Activated CD4-positive, alpha-beta T cell treated with anti-CD3 and anti-CD28 coated beads for 36 hours (primary cell): ENCODE results near the gene KLHL26. TPM values are rescaled to one million over a fixed set of nuclear protein-coding genes. Genes with fewer than 3 reads are reported as not detected.
A peak's percentile ranks its signal among the peaks of the same experiment; 100 is the strongest.

Source experiments
- ATAC-seq: fragments of 200-7000 bp; cut with Tn5 transposase; one replicate; pipeline ENCODE4 v1.10.0; 2021; ENCODE audit warnings: mild to moderate bottlenecking, moderate library complexity
- CTCF ChIA-PET: fragments of 350-600 bp; sonication (Branson Sonifier 250); formaldehyde crosslinking; loops from one replicate; lab custom pipeline; 2021; ENCODE audit warnings: antibody characterized with exemption; lab: Charles Lee
- POLR2A ChIA-PET: fragments of 350-600 bp; sonication (Branson Sonifier 250); formaldehyde crosslinking; loops from one replicate; lab custom pipeline; 2021; ENCODE audit warnings: antibody characterized with exemption, inconsistent platforms; lab: Charles Lee
- DNase-seq: peaks from one replicate; pipeline ENCODE4 v3.0.0-alpha.2; 2020
- H3K27ac Mint-ChIP-seq: one replicate; pipeline ENCODE4 v1.8.0; 2021; ENCODE audit warnings: mixed read lengths
- H3K27me3 Mint-ChIP-seq: one replicate; pipeline ENCODE4 v1.8.0; 2021; ENCODE audit warnings: mixed read lengths
- H3K36me3 Mint-ChIP-seq: one replicate; pipeline ENCODE4 v1.8.0; 2021; ENCODE audit warnings: low read depth, mixed read lengths
- H3K4me1 Mint-ChIP-seq: one replicate; pipeline ENCODE4 v1.8.0; 2021; ENCODE audit warnings: mixed read lengths
- H3K4me3 Mint-ChIP-seq: one replicate; pipeline ENCODE4 v1.8.0; 2021; ENCODE audit warnings: mild to moderate bottlenecking, moderate library complexity, mixed read lengths
- H3K9me3 Mint-ChIP-seq: one replicate; pipeline ENCODE4 v1.8.0; 2021; ENCODE audit warnings: low read depth, mixed read lengths
- intact Hi-C, 2 experiments: fragments of 100-400 bp; cut with DNase I in 1 of 2; cut with micrococcal nuclease in 1 of 2; formaldehyde crosslinking; loops; one replicate each; pipeline versions ENCODE4 v1.14.2 to v1.15.1; 2022 to 2024; cut with DNase I, micrococcal nuclease
- total RNA-seq, 2 experiments: library from RNA; stranded (reverse); gene quantifications; one replicate each; pipeline ENCODE4 v1.2.3, GENCODE V29; 2021

KLHL26 gene
- total RNA-seq, 2 experiments from 2014 or later = 9.9 to 11.9 TPM

GRCh38 chr19:18609717-18610051 is 27.1 kb upstream of the KLHL26 start:
- intact Hi-C loops = no loop called here
- no peak for ATAC-seq

GRCh38 chr19:18610245-18610555 is 26.6 kb upstream of the KLHL26 start:
- Mint-ChIP-seq H3K9me3 (no peaks in the 10 kb centered on the region), H3K4me3 (no peak overlapping the region), H3K4me1 (peaks cover 22% of the 10 kb centered on the region), H3K27me3 (peaks cover 62% of the 10 kb centered on the region), H3K36me3 (no peaks in the 10 kb centered on the region), H3K27ac (no peak overlapping the region)
- ChIA-PET CTCF (no interaction called here), POLR2A (no interaction called here)
- intact Hi-C loops = no loop called here
- DNase-seq (no peak), ATAC-seq (no peak)

More at GRCh38 chr19:18609717-18610051, 27.1 kb upstream of the KLHL26 start:
- H3K36me3 Mint-ChIP-seq = no peaks in the 10 kb centered on the region
- H3K4me3 Mint-ChIP-seq = no peak overlapping the region
- CTCF ChIA-PET = no interaction called here
- no peaks in the 10 kb centered on the region for H3K9me3 Mint-ChIP-seq
- peaks cover 63% of the 10 kb centered on the region for H3K27me3 Mint-ChIP-seq
- no peak for DNase-seq
- H3K4me1 Mint-ChIP-seq = peaks cover 22% of the 10 kb centered on the region
- POLR2A ChIA-PET = no interaction called here
- no peak overlapping the region for H3K27ac Mint-ChIP-seq

DNA sequence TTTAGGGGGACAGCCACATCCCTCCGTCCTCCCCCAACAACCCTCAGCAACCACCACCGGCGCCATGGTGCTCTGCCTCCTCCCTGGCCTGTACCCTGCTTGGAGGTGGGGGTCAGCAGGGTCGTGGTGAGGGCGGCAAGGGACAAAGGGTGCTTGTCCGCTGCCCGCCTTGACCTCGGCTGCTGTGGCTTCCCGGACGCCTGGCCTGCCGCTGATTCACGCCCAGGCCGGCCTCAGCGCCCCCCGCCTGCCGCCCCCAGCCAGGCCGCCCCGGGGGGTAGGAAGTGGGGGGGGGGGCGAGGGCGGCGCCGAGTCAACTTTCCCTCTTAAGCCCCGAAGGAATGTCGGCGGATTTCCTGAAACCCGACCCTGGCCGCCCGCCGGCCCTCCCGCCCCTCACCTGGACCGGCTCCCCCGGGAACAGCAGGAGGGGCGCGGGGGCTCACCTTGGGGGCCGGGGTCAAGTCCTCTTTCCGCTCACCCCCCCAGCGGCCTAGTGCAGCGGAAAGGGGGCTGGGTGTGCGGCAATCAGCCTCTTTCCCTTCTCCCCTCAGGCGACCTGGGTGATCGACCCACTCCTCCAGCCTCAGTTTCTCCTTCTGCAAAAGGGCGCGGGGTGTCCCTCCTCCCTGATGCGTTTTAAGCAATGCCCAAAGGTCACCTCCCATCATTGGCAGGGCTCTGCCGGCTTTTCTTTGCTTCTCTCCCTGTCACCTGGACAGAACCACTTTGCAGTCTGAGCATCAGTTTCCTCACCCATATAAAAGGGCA is 26.1 kb upstream of the KLHL26 start:
- H3K4me3 Mint-ChIP-seq = no peak overlapping the region
- ATAC-seq = no peak
- CTCF ChIA-PET = no interaction called here
- intact Hi-C loops = no loop called here
- DNase-seq = no peak
- no peaks in the 10 kb centered on the region for H3K36me3 Mint-ChIP-seq
- H3K27ac Mint-ChIP-seq = no peak overlapping the region
- no peaks in the 10 kb centered on the region for H3K9me3 Mint-ChIP-seq
- peaks cover 20% of the 10 kb centered on the region for H3K4me1 Mint-ChIP-seq
- peaks cover 59% of the 10 kb centered on the region for H3K27me3 Mint-ChIP-seq
- POLR2A ChIA-PET = no interaction called here

- H3K36me3 Mint-ChIP-seq = no peaks in the 10 kb centered on the region
- peaks cover 20% of the 10 kb centered on the region for H3K4me1 Mint-ChIP-seq
- intact Hi-C loops = no loop called here
- ChIA-PET CTCF (interaction anchor here (0.6 kb wide), 1 partner anchor 235 kb away, joined by 4 read pairs; no protein-coding TSS in a partner anchor), POLR2A (no interaction called here)
- H3K27ac Mint-ChIP-seq = no peak overlapping the region
- H3K9me3 Mint-ChIP-seq = no peaks in the 10 kb centered on the region
- peaks cover 63% of the 10 kb centered on the region for H3K27me3 Mint-ChIP-seq
- DNase-seq = no peak
- no peak overlapping the region for H3K4me3 Mint-ChIP-seq
- no peak for ATAC-seq
Measured at GRCh38 chr19:18611327-18612050, 25.3 kb upstream of the KLHL26 start.

DNA sequence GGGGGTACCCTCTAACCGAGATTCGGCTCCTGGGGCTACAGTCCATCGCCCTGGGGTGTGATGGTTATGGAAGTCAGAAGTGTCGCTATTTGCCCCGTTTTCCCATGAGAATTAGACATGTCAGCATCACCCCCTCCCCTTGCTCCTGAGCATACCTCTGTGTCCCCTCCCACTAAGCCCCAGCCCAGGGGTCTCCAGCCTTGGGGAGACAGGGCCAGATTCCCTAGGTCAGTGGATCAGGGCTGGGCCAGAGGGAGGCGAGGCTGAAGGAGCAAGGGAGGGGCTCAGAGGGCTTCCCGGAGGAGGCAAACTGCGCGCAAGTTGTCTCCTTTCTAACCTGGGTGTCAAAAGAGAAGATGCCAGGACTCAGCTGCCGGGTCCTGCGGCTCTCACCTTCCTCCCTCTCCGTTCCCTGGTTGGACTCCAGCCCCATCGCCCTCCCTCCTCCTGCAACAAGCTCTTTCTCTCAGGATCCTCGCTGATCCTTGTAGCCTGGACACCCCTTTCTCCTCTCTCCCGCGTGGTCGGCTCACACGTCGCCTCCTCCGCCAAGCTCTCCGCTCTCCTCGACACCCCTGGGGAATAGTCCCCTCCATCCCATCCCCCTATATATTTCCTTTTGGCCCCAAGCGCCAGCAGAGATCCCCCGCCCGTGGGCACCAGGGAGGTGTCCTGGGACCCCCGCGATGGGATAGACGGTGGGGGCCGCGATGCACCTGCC is 24.6 kb upstream of the KLHL26 start:
- ATAC-seq (peak; percentile 25), DNase-seq (no peak)
- H3K36me3 Mint-ChIP-seq = no peaks in the 10 kb centered on the region
- ChIA-PET POLR2A (no interaction called here), CTCF (interaction anchor here (0.6 kb wide), 1 partner anchor 235 kb away, joined by 4 read pairs; no protein-coding TSS in a partner anchor)
- intact Hi-C loops = no loop called here
- H3K27me3 Mint-ChIP-seq = peaks cover 61% of the 10 kb centered on the region
- no peak overlapping the region for H3K27ac Mint-ChIP-seq
- H3K9me3 Mint-ChIP-seq = no peaks in the 10 kb centered on the region
- peak overlapping the region; percentile 57 for H3K4me3 Mint-ChIP-seq
- peaks cover 20% of the 10 kb centered on the region for H3K4me1 Mint-ChIP-seq

- ATAC-seq = peak; percentile 53
- POLR2A ChIA-PET = no interaction called here
- DNase-seq = peak; percentile 70
- H3K4me1 Mint-ChIP-seq = peaks cover 16% of the 10 kb centered on the region
- no peaks in the 10 kb centered on the region for H3K9me3 Mint-ChIP-seq
- CTCF ChIA-PET = no interaction called here
- peak within 1 kb of the TSS; percentile 57 for H3K4me3 Mint-ChIP-seq
- H3K36me3 Mint-ChIP-seq = no peaks in the 10 kb centered on the region
- intact Hi-C loops = loop anchor here in 1 of 2 experiments (1.0 kb wide), 1 partner anchor 177 kb away; no protein-coding TSS in a partner anchor
- H3K27ac Mint-ChIP-seq = no peak within 1 kb of the TSS
- peaks cover 64% of the 10 kb centered on the region for H3K27me3 Mint-ChIP-seq
Measured at GRCh38 chr19:18612772-18613588, 23.8 kb upstream of the KLHL26 start, which contains the start of gene TMEM59L. Gene TMEM59L (plus strand): TSS chr19:18612870. CDS start chr19:18612959, 89 bp downstream.

DNA sequence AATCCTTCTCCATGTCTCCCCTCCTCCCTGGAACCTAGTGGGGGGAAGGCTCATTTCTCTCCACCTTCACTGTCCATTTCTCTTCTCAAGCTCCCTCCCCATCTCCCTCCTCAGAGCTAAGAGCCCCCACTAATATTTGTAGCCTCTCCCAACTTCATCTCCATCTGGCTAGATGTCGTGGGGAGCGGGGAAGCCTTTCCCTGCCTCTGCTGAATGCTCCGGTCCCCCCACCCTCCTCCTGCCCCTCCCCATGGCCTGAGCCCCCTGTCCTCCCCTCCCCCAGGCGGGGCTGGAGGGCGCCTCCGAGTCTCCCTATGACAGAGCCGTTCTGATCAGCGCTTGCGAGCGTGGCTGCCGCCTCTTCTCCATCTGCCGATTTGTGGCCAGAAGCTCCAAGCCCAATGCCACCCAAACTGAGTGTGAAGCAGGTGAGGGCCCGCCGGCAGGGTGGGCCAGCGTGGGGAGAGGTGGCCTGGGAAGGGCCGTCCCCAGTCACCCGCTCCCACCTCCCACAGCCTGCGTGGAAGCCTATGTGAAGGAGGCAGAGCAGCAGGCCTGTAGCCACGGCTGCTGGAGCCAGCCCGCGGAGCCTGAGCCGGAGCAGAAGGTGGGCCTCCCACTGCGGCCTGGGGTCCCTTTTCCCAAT is 23.1 kb upstream of the KLHL26 start:
- ATAC-seq (no peak), DNase-seq (no peak)
- Mint-ChIP-seq H3K9me3 (no peaks in the 10 kb centered on the region), H3K36me3 (no peaks in the 10 kb centered on the region), H3K4me1 (peaks cover 15% of the 10 kb centered on the region), H3K27me3 (peaks cover 59% of the 10 kb centered on the region), H3K4me3 (peak overlapping the region; percentile 27), H3K27ac (no peak overlapping the region)
- intact Hi-C loops = loop anchor here in 1 of 2 experiments (1.0 kb wide), 1 partner anchor 177 kb away; no protein-coding TSS in a partner anchor
- CTCF ChIA-PET = no interaction called here
- POLR2A ChIA-PET = no interaction called here

GRCh38 chr19:18616023-18616422 is 20.8 kb upstream of the KLHL26 start:
- DNase-seq (no peak), ATAC-seq (no peak)
- POLR2A ChIA-PET = interaction anchor here (0.6 kb wide), 1 partner anchor 529 kb away, joined by 3 read pairs; the partner anchor contains the start of gene IL12RB1
- CTCF ChIA-PET = no interaction called here
- Mint-ChIP-seq H3K4me3 (no peak overlapping the region), H3K27me3 (peaks cover 41% of the 10 kb centered on the region), H3K36me3 (no peaks in the 10 kb centered on the region), H3K9me3 (no peaks in the 10 kb centered on the region), H3K27ac (no peak overlapping the region), H3K4me1 (peaks cover 13% of the 10 kb centered on the region)
- intact Hi-C loops = no loop called here

GRCh38 chr19:18617562-18617961 is 19.3 kb upstream of the KLHL26 start:
- Mint-ChIP-seq H3K36me3 (no peaks in the 10 kb centered on the region), H3K9me3 (no peaks in the 10 kb centered on the region), H3K4me3 (no peak overlapping the region), H3K4me1 (peaks cover 3% of the 10 kb centered on the region), H3K27me3 (peaks cover 31% of the 10 kb centered on the region), H3K27ac (no peak overlapping the region)
- no peak for ATAC-seq
- CTCF ChIA-PET = no interaction called here
- intact Hi-C loops = no loop called here
- POLR2A ChIA-PET = no interaction called here
- no peak for DNase-seq

GRCh38 chr19:18618236-18618635 is 18.6 kb upstream of the KLHL26 start:
- intact Hi-C loops = no loop called here
- CTCF ChIA-PET = no interaction called here
- Mint-ChIP-seq H3K27me3 (peaks cover 29% of the 10 kb centered on the region), H3K4me3 (no peak overlapping the region), H3K4me1 (peaks cover 3% of the 10 kb centered on the region), H3K36me3 (no peaks in the 10 kb centered on the region), H3K27ac (no peak overlapping the region), H3K9me3 (no peaks in the 10 kb centered on the region)
- ATAC-seq = no peak
- DNase-seq = no peak
- POLR2A ChIA-PET = no interaction called here
